GM23338 (cell line): ENCODE measurements around the gene JAKMIP3. TPM values are rescaled to one million over a fixed set of nuclear protein-coding genes. Genes with fewer than 3 reads are reported as not detected.

Experiments used
- ATAC-seq: fragments of 200-7000 bp; cut with Tn5 transposase; 3 replicates; pipeline ENCODE4 v1.9.1; 2020
- DNase-seq: peaks from one replicate; pipeline ENCODE4 v3.0.0-alpha.2; 2015; ENCODE audit warnings: low spot score
- H2AFZ ChIP-seq: fragments of 200-600 bp; sonication (generic); 2 replicates; pipeline ENCODE4 v1.8.0; 2016; ENCODE audit warnings: antibody characterized with exemption, mild to moderate bottlenecking, moderate library complexity
- H3F3A ChIP-seq: fragments of 200-600 bp; sonication (generic); replicated peaks from 2 replicates; pipeline ENCODE4 v1.8.0; 2017; ENCODE audit warnings: antibody characterized with exemption, mixed run types, low read depth
- H3K27ac ChIP-seq: fragments of 200-600 bp; sonication (generic); 2 replicates; pipeline ENCODE4 v1.6.1; 2016; ENCODE audit warnings: low read depth
- H3K27me3 ChIP-seq: fragments of 200-600 bp; sonication (generic); 2 replicates; pipeline ENCODE4 v1.8.0; 2016; ENCODE audit warnings: mild to moderate bottlenecking, mixed run types, moderate library complexity; ENCODE audit not compliant: insufficient read depth
- H3K36me3 ChIP-seq: fragments of 200-600 bp; sonication (generic); 2 replicates; pipeline ENCODE4 v1.8.0; 2016; ENCODE audit warnings: mild to moderate bottlenecking; ENCODE audit not compliant: insufficient read depth
- H3K4me1 ChIP-seq: fragments of 200-600 bp; sonication (generic); 2 replicates; pipeline ENCODE4 v1.8.0; 2016; ENCODE audit warnings: mild to moderate bottlenecking, moderate library complexity; ENCODE audit not compliant: insufficient read depth
- H3K4me2 ChIP-seq: fragments of 200-600 bp; sonication (generic); 2 replicates; pipeline ENCODE4 v1.7.1; 2017; ENCODE audit warnings: mixed run types
- H3K4me3 ChIP-seq: fragments of 200-600 bp; sonication (generic); 2 replicates; pipeline ENCODE4 v1.6.1; 2016; ENCODE audit warnings: mixed run types
- H3K79me2 ChIP-seq: fragments of 200-600 bp; sonication (generic); replicated peaks from 2 replicates; pipeline ENCODE4 v1.8.0; 2017; ENCODE audit warnings: mild to moderate bottlenecking; ENCODE audit not compliant: insufficient read depth
- H3K9me2 ChIP-seq: fragments of 200-600 bp; sonication (generic); 2 replicates; pipeline ENCODE4 v1.8.0; 2017; ENCODE audit not compliant: insufficient read depth
- H4K20me1 ChIP-seq: fragments of 200-600 bp; sonication (generic); replicated peaks from 2 replicates; pipeline ENCODE4 v1.8.0; 2017; ENCODE audit warnings: mild to moderate bottlenecking; ENCODE audit not compliant: insufficient read depth
- H3K27ac Mint-ChIP-seq: 2 replicates; pipeline ENCODE4 v1.8.0; 2020; ENCODE audit warnings: inconsistent platforms, mild to moderate bottlenecking, moderate library complexity, mixed read lengths
- H3K27me3 Mint-ChIP-seq: 3 replicates; pipeline ENCODE4 v1.8.0; 2022; ENCODE audit warnings: low read depth, mild to moderate bottlenecking, moderate library complexity, mixed read lengths, inconsistent platforms; ENCODE audit not compliant: insufficient read depth, poor library complexity
- H3K36me3 Mint-ChIP-seq: 3 replicates; pipeline ENCODE4 v1.8.0; 2021; ENCODE audit warnings: low read depth, mild to moderate bottlenecking, inconsistent platforms, moderate library complexity, mixed read lengths
- H3K4me1 Mint-ChIP-seq: 3 replicates; pipeline ENCODE4 v1.8.0; 2020; ENCODE audit warnings: mild to moderate bottlenecking, inconsistent platforms, mixed read lengths
- H3K4me3 Mint-ChIP-seq: 3 replicates; pipeline ENCODE4 v1.8.0; 2021; ENCODE audit warnings: moderate library complexity, mild to moderate bottlenecking, inconsistent platforms, mixed read lengths
- H3K9me3 Mint-ChIP-seq: 3 replicates; pipeline ENCODE4 v1.8.0; 2020; ENCODE audit warnings: moderate library complexity, mild to moderate bottlenecking, inconsistent platforms, mixed read lengths
- CREB1 ChIP-seq: fragments of 250-450 bp; sonication (Bioruptor Pico); IDR thresholded peaks from 2 replicates; pipeline ENCODE4 v1.5.0; 2020; ENCODE audit warnings: low read depth, mild to moderate bottlenecking, moderate library complexity
- EZH2 ChIP-seq: fragments of 200-600 bp; sonication (generic); IDR thresholded peaks from one replicate; pipeline ENCODE4 v1.8.0; 2017; ENCODE audit warnings: antibody characterized with exemption, mild to moderate bottlenecking, low read depth; ENCODE audit not compliant: unreplicated experiment
- EZH2phosphoT487 ChIP-seq: fragments of 200-600 bp; sonication (generic); IDR thresholded peaks from one replicate; pipeline ENCODE4 v1.8.1; 2018; ENCODE audit warnings: antibody characterized with exemption; ENCODE audit not compliant: unreplicated experiment
- JUNB ChIP-seq: IDR thresholded peaks from one replicate; pipeline ENCODE4 v1.6.1; 2016; ENCODE audit warnings: antibody characterized with exemption; ENCODE audit not compliant: unreplicated experiment
- NANOG ChIP-seq: IDR thresholded peaks from 2 replicates; pipeline ENCODE4 v1.6.1; 2016; ENCODE audit warnings: antibody characterized with exemption, borderline replicate concordance
- POLR2AphosphoS5 ChIP-seq: IDR thresholded peaks from 2 replicates; pipeline ENCODE4 v1.6.1; 2016; ENCODE audit warnings: antibody characterized with exemption, low read depth
- STAT1 ChIP-seq: IDR thresholded peaks from one replicate; pipeline ENCODE4 v1.6.1; 2016; ENCODE audit warnings: antibody characterized with exemption; ENCODE audit not compliant: unreplicated experiment
- ZNF114 ChIP-seq: fragments of 250-450 bp; sonication (Bioruptor Pico); IDR thresholded peaks from 2 replicates; pipeline ENCODE4 v1.5.0; 2020; ENCODE audit warnings: mild to moderate bottlenecking, moderate library complexity
- ZNF331 ChIP-seq: fragments of 250-450 bp; sonication (Bioruptor Pico); IDR thresholded peaks from 2 replicates; pipeline ENCODE4 v1.5.0; 2020; ENCODE audit warnings: low read depth, mild to moderate bottlenecking, moderate library complexity
- polyA plus RNA-seq: library from polyadenylated mRNA; unstranded; fragments of >200 nt; fragmentation: Nextera tagmentation; extraction: Ambion mirVana; gene quantifications from 2 replicates; pipeline ENCODE4 v1.2.1, GENCODE V29; 2016
- total RNA-seq: library from RNA; depleted of rRNA; stranded (reverse); fragments of >200 nt; shearing (Covaris generic); gene quantifications from 2 replicates; pipeline ENCODE4 v1.2.3, GENCODE V29; 2014
- TF ChIP-seq, protein P1 (sequence below): IDR thresholded peaks from 2 replicates; pipeline ENCODE4 v1.6.1; 2016; ENCODE audit warnings: antibody characterized with exemption
- TF ChIP-seq, protein P2 (sequence below), 2 experiments: fragments of 200-600 bp in 1 of 2; sonication (generic) in 1 of 2; conservative IDR thresholded peaks; 2 replicates each; pipeline versions ENCODE4 v1.5.1 to v1.6.1; 2016 to 2017; ENCODE audit warnings: antibody characterized with exemption in 2 of 2, low read depth in 2 of 2, mild to moderate bottlenecking in 2 of 2, moderate library complexity in 1 of 2
- TF ChIP-seq, protein P3 (sequence below): fragments of 250-450 bp; sonication (Bioruptor Pico); IDR thresholded peaks from 2 replicates; pipeline ENCODE4 v1.5.0; 2020; ENCODE audit warnings: mild to moderate bottlenecking, moderate library complexity
- TF ChIP-seq, protein P4 (sequence below): IDR thresholded peaks from one replicate; pipeline ENCODE4 v1.6.1; 2018; ENCODE audit warnings: antibody characterized with exemption; ENCODE audit not compliant: unreplicated experiment

JAKMIP3 gene
- total and polyA plus RNA-seq, 2 experiments from 2014 or later: 0.87 to 1.2 TPM

DNA sequence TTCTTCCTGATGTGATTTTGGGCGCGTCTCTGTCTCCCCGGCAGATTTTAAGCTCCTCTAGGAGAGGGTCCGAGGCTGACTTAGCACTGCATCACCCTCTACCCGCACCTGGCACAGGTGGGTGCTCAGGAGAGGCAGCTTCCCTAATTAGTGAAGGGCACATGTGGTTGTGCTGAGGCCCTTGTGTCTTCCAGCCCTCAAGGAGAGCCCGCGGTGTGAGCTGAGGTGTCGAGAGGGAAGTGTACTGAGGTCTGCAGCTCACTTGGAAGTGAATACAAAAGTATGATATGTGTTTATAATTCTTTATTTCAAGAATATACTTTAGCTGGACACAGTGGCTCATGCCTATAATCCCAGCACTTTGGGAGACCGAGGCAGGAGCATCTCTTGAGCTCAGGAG lies 20.4 kb upstream of the JAKMIP3 start:
- H3K4me1 Mint-ChIP-seq: peaks cover 30% of the 10 kb centered on the region
- peaks cover 9% of the 10 kb centered on the region for H3K27me3 Mint-ChIP-seq
- DNase-seq (no peak), ATAC-seq (no peak)
- H3K4me3 ChIP-seq: no peak overlapping the region
- TF ChIP-seq CREB1 (CRISPR knock-in tag): no peak
- TF ChIP-seq EZH2: no peak
- TF ChIP-seq POLR2AphosphoS5: no peak
- TF ChIP-seq STAT1: no peak
- TF ChIP-seq, protein P1, sequence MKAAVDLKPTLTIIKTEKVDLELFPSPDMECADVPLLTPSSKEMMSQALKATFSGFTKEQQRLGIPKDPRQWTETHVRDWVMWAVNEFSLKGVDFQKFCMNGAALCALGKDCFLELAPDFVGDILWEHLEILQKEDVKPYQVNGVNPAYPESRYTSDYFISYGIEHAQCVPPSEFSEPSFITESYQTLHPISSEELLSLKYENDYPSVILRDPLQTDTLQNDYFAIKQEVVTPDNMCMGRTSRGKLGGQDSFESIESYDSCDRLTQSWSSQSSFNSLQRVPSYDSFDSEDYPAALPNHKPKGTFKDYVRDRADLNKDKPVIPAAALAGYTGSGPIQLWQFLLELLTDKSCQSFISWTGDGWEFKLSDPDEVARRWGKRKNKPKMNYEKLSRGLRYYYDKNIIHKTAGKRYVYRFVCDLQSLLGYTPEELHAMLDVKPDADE: no peak
- TF ChIP-seq NANOG: no peak
- TF ChIP-seq, protein P2, sequence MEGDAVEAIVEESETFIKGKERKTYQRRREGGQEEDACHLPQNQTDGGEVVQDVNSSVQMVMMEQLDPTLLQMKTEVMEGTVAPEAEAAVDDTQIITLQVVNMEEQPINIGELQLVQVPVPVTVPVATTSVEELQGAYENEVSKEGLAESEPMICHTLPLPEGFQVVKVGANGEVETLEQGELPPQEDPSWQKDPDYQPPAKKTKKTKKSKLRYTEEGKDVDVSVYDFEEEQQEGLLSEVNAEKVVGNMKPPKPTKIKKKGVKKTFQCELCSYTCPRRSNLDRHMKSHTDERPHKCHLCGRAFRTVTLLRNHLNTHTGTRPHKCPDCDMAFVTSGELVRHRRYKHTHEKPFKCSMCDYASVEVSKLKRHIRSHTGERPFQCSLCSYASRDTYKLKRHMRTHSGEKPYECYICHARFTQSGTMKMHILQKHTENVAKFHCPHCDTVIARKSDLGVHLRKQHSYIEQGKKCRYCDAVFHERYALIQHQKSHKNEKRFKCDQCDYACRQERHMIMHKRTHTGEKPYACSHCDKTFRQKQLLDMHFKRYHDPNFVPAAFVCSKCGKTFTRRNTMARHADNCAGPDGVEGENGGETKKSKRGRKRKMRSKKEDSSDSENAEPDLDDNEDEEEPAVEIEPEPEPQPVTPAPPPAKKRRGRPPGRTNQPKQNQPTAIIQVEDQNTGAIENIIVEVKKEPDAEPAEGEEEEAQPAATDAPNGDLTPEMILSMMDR (conservative IDR thresholded peaks at IDR 0.05; ENCODE audit: low read depth in 2 of 2): no peak
- TF ChIP-seq ZNF331 (CRISPR knock-in tag): no peak
- no peak for TF ChIP-seq EZH2phosphoT487
- TF ChIP-seq, protein P3, sequence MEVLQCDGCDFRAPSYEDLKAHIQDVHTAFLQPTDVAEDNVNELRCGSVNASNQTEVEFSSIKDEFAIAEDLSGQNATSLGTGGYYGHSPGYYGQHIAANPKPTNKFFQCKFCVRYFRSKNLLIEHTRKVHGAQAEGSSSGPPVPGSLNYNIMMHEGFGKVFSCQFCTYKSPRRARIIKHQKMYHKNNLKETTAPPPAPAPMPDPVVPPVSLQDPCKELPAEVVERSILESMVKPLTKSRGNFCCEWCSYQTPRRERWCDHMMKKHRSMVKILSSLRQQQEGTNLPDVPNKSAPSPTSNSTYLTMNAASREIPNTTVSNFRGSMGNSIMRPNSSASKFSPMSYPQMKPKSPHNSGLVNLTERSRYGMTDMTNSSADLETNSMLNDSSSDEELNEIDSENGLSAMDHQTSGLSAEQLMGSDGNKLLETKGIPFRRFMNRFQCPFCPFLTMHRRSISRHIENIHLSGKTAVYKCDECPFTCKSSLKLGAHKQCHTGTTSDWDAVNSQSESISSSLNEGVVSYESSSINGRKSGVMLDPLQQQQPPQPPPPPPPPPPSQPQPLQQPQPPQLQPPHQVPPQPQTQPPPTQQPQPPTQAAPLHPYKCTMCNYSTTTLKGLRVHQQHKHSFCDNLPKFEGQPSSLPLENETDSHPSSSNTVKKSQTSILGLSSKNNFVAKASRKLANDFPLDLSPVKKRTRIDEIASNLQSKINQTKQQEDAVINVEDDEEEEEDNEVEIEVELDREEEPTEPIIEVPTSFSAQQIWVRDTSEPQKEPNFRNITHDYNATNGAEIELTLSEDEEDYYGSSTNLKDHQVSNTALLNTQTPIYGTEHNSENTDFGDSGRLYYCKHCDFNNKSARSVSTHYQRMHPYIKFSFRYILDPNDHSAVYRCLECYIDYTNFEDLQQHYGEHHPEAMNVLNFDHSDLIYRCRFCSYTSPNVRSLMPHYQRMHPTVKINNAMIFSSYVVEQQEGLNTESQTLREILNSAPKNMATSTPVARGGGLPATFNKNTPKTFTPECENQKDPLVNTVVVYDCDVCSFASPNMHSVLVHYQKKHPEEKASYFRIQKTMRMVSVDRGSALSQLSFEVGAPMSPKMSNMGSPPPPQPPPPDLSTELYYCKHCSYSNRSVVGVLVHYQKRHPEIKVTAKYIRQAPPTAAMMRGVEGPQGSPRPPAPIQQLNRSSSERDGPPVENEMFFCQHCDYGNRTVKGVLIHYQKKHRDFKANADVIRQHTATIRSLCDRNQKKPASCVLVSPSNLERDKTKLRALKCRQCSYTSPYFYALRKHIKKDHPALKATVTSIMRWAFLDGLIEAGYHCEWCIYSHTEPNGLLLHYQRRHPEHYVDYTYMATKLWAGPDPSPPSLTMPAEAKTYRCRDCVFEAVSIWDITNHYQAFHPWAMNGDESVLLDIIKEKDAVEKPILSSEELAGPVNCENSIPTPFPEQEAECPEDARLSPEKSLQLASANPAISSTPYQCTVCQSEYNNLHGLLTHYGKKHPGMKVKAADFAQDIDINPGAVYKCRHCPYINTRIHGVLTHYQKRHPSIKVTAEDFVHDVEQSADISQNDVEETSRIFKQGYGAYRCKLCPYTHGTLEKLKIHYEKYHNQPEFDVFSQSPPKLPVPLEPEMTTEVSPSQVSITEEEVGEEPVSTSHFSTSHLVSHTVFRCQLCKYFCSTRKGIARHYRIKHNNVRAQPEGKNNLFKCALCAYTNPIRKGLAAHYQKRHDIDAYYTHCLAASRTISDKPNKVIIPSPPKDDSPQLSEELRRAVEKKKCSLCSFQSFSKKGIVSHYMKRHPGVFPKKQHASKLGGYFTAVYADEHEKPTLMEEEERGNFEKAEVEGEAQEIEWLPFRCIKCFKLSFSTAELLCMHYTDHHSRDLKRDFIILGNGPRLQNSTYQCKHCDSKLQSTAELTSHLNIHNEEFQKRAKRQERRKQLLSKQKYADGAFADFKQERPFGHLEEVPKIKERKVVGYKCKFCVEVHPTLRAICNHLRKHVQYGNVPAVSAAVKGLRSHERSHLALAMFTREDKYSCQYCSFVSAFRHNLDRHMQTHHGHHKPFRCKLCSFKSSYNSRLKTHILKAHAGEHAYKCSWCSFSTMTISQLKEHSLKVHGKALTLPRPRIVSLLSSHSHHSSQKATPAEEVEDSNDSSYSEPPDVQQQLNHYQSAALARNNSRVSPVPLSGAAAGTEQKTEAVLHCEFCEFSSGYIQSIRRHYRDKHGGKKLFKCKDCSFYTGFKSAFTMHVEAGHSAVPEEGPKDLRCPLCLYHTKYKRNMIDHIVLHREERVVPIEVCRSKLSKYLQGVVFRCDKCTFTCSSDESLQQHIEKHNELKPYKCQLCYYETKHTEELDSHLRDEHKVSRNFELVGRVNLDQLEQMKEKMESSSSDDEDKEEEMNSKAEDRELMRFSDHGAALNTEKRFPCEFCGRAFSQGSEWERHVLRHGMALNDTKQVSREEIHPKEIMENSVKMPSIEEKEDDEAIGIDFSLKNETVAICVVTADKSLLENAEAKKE (CRISPR knock-in tag): no peak
- TF ChIP-seq, protein P4, sequence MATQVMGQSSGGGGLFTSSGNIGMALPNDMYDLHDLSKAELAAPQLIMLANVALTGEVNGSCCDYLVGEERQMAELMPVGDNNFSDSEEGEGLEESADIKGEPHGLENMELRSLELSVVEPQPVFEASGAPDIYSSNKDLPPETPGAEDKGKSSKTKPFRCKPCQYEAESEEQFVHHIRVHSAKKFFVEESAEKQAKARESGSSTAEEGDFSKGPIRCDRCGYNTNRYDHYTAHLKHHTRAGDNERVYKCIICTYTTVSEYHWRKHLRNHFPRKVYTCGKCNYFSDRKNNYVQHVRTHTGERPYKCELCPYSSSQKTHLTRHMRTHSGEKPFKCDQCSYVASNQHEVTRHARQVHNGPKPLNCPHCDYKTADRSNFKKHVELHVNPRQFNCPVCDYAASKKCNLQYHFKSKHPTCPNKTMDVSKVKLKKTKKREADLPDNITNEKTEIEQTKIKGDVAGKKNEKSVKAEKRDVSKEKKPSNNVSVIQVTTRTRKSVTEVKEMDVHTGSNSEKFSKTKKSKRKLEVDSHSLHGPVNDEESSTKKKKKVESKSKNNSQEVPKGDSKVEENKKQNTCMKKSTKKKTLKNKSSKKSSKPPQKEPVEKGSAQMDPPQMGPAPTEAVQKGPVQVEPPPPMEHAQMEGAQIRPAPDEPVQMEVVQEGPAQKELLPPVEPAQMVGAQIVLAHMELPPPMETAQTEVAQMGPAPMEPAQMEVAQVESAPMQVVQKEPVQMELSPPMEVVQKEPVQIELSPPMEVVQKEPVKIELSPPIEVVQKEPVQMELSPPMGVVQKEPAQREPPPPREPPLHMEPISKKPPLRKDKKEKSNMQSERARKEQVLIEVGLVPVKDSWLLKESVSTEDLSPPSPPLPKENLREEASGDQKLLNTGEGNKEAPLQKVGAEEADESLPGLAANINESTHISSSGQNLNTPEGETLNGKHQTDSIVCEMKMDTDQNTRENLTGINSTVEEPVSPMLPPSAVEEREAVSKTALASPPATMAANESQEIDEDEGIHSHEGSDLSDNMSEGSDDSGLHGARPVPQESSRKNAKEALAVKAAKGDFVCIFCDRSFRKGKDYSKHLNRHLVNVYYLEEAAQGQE: no peak
- no peak for TF ChIP-seq JUNB
- TF ChIP-seq ZNF114 (CRISPR knock-in tag): no peak
- 0 out of 2 replicates have a peak, but pooled peaks cover 4% of the 10 kb centered on the region for H3F3A ChIP-seq
- no peak overlapping the region for H3K27ac ChIP-seq
- no peaks in the 10 kb centered on the region for H3K27me3 ChIP-seq
- no peak overlapping the region for H3K4me2 ChIP-seq
- no peaks in the 10 kb centered on the region; the same call in 2 of the 3 replicates for H3K36me3 Mint-ChIP-seq
- no peak overlapping the region for H2AFZ ChIP-seq
- no peaks in the 10 kb centered on the region; the same call in 2 of the 3 replicates for H3K9me3 Mint-ChIP-seq
- no peaks in the 10 kb centered on the region for H3K9me2 ChIP-seq
- no peaks in the 10 kb centered on the region for H3K79me2 ChIP-seq
- H3K27ac Mint-ChIP-seq: no peak overlapping the region
- H3K36me3 ChIP-seq: no peaks in the 10 kb centered on the region
- no peaks in the 10 kb centered on the region for H4K20me1 ChIP-seq
- no peak overlapping the region for H3K4me3 Mint-ChIP-seq
- peaks cover 11% of the 10 kb centered on the region; the same call in 1 of the 2 replicates for H3K4me1 ChIP-seq
